Measurements from ENCODE around the gene NSD1.

GRCh38 chr5:177112589-177113220, 20.9 kb upstream of the NSD1 start:
- TF ChIP-seq CTCF (IDR thresholded peaks at IDR 0.05): no peak
- TF ChIP-seq POLR2A (IDR thresholded peaks at IDR 0.05): no peak

Measured in esophagus squamous epithelium (tissue), 4 donors.